CD4-positive, alpha-beta T cell treated with Interleukin-17A for 1 hour (primary cell): ENCODE data around the gene PRELID2.
"Not testable (repeated sequence)": the region's sequence is repeated elsewhere in the genome, so short reads cannot be mapped to it uniquely, and the experiment has no call there.

Experiments
- DNase-seq: peaks from one replicate; pipeline ENCODE4 v3.0.0-alpha.2; 2020

Gene PRELID2

DNA sequence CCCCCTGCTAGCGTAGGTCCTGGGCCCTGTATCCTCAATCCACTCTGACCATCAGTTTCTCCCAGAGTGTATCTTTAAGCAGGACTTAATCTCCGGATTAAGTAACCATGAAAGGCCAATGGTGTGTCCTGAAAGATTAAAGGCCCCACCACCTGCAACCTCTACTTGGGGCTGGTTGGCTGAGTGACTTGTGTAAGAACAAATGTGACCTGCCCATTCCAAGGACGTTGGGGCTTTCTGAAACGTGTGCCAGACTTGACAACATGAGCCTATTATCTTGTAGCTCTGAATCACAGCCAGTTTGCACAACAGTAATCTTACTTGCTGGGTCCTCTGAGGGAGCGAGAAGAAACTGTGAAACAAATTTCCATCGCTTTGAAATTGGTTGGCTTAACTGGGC is 3.1 kb upstream of the PRELID2 start:
- DNase-seq: no peak

- not testable (repeated sequence) for DNase-seq
Measured at GRCh38 chr5:145836241-145836640, 1.1 kb upstream of the PRELID2 start.

DNA sequence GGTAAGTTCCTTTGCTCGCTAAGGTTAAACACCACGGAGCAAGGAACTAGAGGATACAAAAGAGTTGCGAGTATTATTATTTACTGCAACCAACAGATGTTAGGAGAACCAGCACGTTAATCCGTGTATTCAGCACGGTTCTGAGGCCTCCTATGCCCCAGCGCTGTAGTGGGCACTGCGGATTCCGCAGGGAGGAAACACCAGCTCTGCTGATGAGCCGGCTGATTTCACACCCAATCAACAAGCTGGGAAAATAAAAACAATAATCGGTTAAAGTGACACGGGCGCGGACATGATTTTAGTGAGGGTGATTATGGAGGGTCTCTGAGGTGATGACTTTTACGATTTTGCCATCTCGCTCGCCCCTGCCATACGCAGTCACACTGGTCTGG is 702 bp upstream of the PRELID2 start:
- no peak for DNase-seq

DNA sequence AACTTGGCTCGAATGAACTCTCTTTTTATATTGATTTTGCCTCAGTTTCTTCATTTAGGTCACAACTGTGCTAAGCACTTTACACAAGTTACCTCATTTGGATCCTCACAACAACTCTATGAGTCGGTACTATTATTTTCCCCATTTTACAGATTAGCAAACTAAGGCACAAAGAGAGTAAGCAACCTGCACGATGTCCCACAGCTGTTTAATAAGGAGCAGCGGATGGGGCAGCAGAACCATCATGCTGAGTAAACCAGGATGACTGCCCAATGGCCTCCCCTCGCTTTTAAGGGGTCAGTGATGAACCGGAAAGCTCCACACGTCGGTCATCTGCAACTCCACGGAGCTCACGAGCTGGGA is 607 bp downstream of the PRELID2 start:
- no peak for DNase-seq

DNA sequence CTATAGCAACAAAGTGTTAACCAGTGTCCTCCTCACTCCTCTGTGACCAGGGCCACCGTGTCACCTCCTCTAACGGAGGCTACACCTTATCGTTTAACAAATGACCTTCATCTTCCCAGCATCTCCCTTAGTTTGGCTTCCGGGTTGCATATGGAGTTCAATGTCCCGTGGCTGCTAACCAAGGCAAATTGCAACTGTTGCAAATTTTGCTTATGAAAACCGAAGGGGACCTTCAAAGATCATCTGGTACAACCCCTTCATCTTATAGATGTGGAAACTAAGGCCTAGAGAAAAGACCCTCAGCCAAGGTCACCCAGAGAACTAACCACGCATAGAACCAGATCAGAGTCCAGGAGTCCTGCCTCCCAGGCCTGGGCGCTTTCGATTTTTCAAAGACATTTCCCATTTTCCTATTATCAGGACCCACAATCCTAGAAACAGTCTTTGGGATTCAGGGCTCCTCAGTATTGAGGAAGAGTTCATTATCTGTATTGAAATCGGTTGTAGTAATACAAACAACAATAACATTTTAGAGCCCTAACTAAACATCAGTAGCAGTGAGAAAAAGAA is 1.4 kb downstream of the PRELID2 start:
- DNase-seq: no peak

DNA sequence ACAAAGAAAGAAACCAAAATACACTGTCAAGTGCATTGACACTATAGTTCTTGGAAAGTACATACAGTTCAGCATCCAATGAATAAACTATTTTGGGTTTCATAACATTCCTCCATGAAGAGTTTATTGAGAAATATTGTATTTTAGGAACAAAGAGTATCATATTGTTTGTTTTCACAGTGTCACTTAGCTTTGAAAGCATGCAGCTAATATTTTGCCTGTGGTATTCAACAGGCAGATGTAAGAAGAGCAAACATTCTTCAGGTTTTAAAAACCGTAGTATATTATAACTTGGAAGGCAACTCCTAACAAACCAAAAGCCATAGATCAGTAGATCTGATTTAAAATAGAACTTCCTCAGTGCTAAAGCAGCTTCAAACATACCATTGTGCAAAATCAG is 4.5 kb downstream of the PRELID2 start:
- no peak for DNase-seq

DNA sequence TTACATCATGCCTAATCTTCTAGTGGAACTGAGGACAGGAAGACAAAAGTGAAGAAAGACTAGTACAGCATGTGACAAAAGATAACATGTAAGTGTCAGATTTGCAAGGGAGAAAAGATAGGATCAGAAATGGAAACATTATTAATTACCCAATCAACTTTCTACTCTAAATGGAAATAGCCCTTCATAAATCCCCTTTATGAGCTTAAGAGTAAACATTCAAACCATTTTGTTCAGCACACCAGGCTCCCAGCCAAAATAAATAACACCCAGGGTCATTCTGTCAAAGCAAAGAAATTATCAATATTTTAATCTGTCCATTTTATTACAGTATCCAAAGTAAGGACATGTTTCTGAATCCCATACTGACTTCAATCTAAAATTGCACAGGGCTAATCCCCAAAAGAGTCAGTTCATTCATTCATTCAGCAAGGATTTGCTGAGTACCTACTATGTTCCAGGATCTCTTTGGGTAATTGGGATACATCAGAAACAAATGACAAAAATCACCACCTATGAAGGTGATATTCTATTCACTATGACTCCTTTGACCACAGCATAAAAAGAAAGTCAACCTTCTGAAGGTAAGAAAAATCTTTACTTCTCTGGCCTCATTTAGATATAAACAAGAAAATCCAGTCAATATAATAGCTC is 5.3 kb downstream of the PRELID2 start:
- DNase-seq: no peak

DNA sequence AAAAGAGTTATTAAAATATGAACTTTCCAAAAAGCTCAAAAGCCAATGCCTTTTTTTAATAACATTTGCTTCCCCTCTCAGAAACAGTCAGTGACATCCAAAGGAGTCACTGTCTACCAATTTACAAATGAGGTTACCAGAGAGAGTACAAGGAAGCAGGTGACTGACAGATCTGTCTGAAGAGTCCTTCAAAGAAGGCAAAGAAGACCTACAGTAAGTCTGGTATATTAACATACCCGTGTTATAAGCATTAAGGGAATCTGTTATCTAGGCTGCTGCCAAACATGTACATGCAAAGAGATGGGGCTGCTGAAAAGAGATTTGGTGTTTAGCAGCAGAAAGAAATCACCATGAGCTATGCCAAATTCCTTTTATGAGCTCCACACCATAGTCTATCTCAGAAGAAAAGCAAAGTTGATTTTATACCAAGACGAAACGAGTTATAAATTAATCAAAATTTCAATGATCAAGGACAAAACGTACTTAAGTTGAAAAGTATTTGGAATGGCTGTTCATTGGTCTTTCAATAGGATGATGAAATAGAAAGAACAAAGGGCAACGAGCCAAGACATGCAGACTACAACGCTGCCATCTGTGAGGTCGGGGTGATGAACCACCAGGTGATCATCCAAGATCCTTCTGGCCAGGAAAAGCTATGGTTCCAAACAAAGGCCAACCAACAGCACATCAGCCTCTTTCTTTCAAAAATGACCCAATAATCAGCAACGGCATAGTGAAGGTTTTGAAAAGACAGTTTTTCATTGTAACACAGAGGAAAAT is 8.1 kb downstream of the PRELID2 start:
- DNase-seq: no peak

- DNase-seq: peak; percentile 49
Measured at GRCh38 chr5:145825751-145826180, 9.4 kb downstream of the PRELID2 start.

- DNase-seq: no peak
Measured at GRCh38 chr5:145824040-145824439, 11.1 kb downstream of the PRELID2 start.

DNA sequence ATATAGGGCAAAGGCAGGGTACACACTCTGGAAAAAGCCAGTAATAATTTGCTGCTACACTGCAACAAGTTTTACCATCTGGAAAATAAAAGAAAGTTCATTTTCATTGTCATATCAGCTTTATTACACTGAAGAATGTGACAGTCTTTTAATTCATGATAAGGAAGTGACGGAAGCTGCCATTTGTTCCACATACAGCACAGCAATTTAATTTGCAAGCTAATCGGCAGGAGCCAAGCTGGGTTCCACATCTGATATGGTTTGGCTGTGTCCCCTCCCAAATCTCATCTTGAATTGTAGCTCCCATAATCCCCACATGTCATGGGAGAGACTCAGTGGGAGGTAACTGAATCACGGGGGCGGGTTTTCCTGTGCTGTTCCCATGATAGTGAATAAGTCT is 16.5 kb downstream of the PRELID2 start:
- DNase-seq: no peak

- DNase-seq: no peak
Measured at GRCh38 chr5:145812877-145813276, 22.3 kb downstream of the PRELID2 start.

- DNase-seq: no peak
Measured at GRCh38 chr5:145811834-145812625, 23.1 kb downstream of the PRELID2 start.

DNA sequence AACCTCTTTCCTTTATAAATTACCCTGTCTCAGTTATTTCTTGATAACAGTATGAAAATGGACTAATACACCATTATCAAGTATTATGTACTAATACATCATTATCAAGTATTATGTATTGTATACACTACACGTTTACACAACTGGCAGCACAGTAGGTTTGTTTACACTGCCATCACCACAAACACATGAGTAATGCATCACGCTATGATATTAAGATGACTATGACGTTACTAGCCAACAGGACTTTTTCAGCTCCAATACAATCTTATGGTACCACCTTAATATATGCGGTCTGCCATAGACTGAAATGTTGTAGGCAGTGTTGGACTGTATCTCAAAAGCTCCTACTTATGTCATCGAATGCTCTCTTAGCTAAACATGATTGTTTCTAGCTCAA is 28.2 kb downstream of the PRELID2 start:
- DNase-seq: no peak

- no peak for DNase-seq
Measured at GRCh38 chr5:145805819-145806218, 29.3 kb downstream of the PRELID2 start.

- no peak for DNase-seq
Measured at GRCh38 chr5:145804701-145805100, 30.4 kb downstream of the PRELID2 start.

DNA sequence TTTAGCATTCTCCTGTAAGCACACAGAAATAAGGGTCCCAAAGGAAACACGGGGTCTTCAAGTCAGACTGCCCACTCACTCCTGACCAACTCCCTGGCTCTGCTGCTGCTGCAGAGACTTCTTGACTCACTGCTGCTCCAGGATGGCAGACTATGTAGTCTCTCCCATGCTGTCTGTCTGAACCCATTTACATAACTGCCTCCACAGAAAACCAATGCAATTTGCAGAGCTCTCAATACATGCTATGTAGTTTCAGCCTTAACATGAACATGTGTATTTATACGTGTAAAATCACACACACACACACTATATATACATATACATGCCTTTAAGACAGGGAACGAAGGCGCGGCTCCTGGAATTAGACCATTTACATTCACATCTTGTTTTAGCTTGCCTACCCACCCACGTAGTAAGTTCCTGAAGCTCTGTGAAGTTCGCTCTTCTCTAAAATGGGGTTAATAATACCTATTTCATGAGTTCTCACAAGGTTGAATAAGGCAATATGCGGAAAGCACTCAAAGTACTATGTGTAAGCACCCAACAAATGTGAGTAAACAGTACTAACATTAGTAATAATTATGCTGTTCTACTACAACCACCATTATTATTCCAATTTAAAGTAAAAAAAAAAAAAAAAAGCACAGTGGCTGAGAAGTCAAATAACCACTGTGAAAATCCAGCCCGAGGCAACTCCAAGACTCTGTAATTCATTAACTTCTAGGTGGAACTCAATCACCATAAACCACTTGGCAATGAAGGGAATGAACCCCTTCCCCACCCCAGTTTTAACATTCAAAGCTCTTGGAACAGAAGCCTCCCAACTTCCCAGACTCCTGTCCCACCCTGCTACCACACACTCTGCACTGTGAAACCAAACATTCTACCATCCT is 31.8 kb downstream of the PRELID2 start:
- no peak for DNase-seq

DNA sequence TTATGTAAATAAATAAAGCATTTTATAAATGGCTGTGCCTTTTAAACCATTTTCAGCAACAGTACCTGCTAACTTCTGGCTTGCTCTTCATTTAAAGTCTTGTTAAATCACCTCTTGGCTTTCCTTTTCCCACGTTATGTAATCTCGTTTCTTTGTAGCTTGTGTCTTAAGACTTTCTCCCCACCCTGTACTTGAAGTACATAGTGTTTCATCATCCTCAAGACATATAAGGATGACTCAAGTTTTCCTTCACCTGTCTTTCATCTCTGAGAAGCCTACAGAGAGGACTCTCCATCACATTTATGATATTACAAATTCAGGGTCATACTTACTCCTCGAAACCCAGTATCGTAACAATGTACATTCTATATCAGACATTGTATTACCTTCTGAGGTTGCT is 33.9 kb downstream of the PRELID2 start:
- DNase-seq: no peak

DNA sequence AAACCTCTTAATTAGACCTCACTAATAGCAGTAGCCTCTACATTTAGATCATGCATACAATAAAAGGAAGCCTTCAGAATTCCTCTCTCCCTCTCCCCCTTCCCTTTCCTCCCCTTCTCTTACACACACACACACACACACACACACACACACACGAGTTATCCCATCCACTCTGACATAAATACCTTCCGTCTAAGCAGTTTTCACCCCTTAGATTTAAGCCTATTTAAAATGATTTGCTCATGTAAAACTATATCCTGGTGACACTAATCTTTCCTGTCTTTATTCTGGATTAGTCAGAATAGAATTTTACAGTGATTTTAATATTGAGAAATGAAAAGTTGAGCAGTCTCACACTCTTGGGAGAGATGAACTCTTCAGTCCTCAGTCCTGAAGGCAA is 35.0 kb downstream of the PRELID2 start:
- DNase-seq: no peak

GRCh38 chr5:145798503-145798902 is 36.6 kb downstream of the PRELID2 start:
- not testable (repeated sequence) for DNase-seq

DNA sequence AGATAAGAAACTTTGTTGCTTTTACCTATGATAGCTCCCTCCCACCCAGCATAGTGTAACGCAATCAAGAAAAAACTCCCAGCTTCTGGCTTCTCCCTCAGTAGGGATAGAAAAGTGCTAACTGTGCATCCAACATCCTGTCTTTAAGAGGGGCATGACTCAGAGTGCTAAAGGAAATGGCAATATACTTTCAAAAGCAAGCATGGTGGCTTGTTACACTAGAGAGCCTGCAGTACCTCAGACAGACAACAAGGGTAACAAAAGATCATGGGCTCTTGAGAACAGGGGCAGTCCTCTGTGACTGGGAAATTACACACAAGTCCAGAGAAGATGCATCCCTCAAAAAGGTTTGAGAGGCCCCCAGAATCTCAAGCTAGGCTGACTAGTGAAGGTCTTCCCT is 37.8 kb downstream of the PRELID2 start:
- no peak for DNase-seq

DNA sequence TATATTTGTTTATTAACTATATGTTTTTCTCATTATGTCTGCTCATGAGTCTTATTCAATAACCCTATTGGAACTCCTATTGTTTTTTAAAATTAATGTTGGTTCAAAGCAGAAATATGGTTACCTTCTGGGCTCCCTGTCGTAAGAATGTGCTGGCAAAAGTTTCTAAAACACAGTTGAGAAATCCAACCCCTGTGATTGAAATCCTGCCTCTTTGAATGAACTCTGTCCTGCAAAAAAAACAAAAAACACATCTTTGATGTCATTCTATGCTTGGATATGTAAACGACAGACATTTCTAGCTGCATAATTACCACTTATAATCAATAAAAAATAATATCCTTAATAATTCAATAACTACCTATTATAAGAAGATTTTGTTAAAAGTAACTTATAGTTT is 38.8 kb downstream of the PRELID2 start:
- DNase-seq: no peak

- DNase-seq: no peak
Measured at GRCh38 chr5:145793574-145793973, 41.6 kb downstream of the PRELID2 start.
